Endothelial cell of hepatic sinusoid (primary cell): ENCODE data around the gene ABCA10.
"Not testable (repeated sequence)": the region's sequence is repeated elsewhere in the genome, so short reads cannot be mapped to it uniquely, and the experiment has no call there.

Experiments
- in situ Hi-C: cut with HindIII; loops from 2 replicates; pipeline ENCODE4 v1.10.0; 2017; ENCODE audit warnings: low sequenced_read_pairs

ABCA10 gene

GRCh38 chr17:69231521-69231920 is 2.9 kb upstream of the ABCA10 start:
- in situ Hi-C loops = no loop called here

- in situ Hi-C loops = no loop called here
Observed at GRCh38 chr17:69230939-69231338, 2.3 kb upstream of the ABCA10 start.

DNA sequence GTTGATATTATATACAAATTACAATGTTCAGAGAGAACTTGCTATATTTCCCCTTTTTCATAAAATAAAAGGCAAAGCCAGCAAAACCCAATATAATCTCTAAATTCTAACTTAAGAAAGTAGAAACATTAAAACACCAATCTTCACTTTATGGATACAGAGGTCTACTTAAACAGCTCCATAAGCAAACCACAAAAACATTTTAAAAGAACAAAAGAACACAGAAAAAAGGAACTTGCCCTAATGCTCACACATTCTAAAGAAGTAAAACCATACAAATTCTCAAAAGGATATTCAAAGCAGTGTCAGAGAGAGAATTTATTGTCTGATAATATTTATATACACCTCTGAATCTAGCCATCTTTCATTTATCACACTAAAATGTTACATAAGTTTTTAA is 606 bp downstream of the ABCA10 start:
- in situ Hi-C loops = no loop called here

GRCh38 chr17:69227541-69227940 is 1.1 kb downstream of the ABCA10 start:
- in situ Hi-C loops = no loop called here

DNA sequence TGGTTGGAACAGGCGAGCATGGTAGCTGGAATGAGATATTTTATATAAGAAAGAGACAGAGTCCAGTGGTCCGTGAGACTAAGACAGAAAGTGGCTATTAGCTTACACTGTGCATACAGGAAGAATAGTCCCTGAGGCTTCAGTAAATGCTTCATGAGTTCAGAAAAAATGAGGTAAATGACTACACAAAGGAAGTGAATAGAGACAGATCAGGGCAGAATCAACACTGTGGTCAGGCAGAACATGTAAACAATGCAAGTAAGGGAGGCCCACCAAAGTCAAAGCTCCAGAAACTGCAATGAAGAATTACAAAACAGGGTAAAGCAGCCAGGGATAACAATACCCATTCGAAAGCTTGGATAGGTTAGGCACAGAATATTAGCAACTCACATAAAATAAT is 4.8 kb downstream of the ABCA10 start:
- in situ Hi-C loops = no loop called here

DNA sequence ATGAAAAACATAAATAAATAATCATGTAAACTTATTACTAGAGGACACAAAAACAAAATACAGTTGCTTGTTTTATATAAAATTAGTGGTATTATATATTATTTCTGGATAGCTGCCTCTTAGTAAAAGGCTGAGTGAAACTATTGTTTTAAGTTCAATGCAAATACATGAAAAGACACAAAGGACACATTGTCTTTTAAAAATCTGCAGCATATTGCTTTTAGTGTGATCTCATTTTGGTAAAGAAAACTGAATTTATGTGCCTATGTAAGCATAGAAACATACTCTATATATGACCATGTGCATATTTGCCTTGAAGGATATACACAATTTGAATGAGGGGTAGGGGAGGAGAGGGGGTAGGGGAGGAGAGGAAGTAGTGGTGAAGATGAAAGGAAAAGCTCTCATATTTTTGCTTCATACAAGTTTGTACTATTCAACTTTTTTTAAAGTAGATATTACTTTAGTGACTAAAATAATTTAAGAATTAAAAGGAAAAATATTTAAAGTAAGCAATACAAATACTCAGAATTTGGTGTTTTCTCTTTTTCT is 5.8 kb downstream of the ABCA10 start:
- in situ Hi-C loops = no loop called here

DNA sequence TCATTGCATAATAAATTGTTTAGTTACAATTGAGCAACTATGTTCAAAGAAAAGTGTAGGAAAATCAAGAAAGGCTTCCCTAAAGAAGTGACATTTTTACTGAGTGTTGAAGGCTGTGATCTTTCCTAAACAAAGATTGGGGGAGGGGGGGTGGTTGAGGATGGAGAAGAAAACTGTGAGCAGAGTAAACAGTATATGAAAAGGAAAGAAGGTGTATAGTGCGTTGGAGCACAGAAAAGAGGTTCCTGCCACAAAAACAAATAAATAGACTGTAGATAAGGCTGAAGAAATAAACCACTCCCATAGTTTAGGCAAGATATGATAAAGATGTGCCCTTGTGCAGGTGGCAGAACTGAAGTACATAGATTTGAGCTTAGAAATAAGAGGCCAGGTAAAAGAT is 8.5 kb downstream of the ABCA10 start:
- in situ Hi-C loops = no loop called here

DNA sequence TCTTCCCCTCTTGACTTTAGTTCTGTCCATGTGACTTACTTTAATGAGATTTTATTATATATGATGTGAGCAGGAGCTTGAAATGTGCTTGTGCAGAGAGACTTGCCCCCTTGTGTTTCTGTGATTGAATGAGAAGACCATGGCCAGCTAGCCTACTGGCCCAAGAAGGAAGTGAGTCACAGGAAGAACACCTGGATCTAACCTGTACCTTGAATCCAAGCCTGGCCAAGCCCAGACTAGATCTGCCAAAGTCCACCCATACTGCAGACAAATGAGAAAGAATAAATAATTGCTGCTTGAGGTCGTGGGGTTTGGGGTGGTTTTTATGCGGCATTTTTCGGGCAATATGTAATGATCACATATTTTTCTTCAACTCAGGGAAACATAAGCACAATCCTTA is 9.6 kb downstream of the ABCA10 start:
- in situ Hi-C loops = no loop called here

- in situ Hi-C loops = no loop called here
Observed at GRCh38 chr17:69213059-69213813, 15.4 kb downstream of the ABCA10 start.

- in situ Hi-C loops = no loop called here
Observed at GRCh38 chr17:69208640-69209039, 20.0 kb downstream of the ABCA10 start.

DNA sequence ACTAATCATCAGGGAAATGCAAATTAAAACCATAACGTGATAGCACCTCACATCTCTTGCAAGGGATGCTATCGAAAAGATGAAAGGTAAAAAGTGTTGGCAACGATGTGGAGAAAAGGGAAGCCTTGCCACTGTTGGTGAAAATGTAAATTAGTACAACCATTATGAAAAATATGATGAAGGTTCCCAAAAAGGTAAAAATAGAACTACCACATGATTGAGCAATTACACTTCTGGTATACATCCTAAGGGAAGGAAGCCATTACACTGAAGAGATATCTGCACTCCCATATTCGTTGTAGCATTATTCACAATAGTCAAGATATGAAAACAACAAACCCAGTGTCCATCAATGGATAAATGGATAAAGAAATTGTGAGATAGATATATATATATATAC is 21.5 kb downstream of the ABCA10 start:
- in situ Hi-C loops = no loop called here

- in situ Hi-C loops = no loop called here
Observed at GRCh38 chr17:69198238-69198637, 30.4 kb downstream of the ABCA10 start.

DNA sequence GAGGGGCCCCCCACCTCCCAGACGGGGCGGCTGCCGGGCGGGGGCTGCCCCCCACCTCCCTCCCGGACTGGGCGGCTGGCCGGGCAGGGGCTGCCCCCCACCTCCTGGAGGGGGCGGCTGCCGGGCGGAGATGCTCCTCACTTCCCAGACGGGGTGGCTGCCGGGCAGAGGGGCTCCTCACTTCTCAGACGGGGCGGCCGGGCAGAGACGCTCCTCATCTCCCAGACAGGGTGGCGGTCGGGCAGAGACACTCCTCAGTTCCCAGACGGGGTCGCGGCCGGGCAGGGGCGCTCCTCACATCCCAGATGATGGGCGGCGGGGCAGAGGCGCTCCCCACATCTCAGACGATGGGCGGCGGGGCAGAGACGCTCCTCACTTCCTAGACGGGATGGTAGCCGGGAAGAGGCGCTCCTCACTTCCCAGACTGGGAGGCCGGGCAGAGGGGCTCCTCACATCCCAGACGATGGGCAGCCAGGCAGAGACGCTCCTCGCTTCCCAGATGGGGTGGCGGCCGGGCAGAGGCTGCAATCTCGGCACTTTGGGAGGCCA is 32.4 kb downstream of the ABCA10 start:
- in situ Hi-C loops = not testable (repeated sequence)

DNA sequence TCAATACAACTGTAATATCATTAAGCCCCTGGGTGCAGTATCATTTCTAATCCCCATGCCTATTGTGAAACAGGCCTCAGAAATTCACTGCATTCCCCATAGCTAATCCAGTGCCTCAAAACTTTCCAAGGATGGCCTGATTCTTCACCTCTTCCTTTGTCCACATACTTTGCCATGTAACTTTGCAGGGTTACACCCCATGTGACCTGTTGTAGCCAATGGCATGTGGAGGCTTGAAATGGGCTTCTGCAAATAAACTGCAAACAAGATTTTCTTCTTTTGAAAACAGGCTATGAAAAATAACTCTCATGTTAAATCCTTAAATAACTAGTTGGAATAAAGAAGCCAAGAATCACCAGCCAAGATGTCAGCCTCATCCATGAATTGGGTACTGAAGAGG is 35.9 kb downstream of the ABCA10 start:
- in situ Hi-C loops = no loop called here

DNA sequence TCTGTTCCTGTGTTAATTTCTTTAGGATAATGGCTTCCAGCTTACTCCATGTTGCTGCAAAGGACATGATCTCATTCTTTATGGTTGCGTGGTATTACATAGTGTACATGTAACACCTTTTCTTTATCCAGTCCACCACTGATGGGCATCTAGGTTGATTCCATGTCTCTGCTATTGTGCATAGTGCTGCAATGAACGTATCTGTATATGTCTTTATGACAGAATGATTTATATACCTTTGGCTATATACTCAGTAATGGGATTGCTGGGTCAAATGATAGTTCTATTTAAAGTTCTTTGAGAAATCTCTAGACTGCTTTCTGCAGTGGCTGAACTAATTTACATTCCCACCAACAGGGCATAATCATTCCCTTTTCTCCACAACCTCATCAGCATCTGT is 39.8 kb downstream of the ABCA10 start:
- in situ Hi-C loops = no loop called here

GRCh38 chr17:69188064-69188463 is 40.6 kb downstream of the ABCA10 start:
- in situ Hi-C loops = no loop called here

- in situ Hi-C loops = no loop called here
Observed at GRCh38 chr17:69187294-69187693, 41.3 kb downstream of the ABCA10 start.

DNA sequence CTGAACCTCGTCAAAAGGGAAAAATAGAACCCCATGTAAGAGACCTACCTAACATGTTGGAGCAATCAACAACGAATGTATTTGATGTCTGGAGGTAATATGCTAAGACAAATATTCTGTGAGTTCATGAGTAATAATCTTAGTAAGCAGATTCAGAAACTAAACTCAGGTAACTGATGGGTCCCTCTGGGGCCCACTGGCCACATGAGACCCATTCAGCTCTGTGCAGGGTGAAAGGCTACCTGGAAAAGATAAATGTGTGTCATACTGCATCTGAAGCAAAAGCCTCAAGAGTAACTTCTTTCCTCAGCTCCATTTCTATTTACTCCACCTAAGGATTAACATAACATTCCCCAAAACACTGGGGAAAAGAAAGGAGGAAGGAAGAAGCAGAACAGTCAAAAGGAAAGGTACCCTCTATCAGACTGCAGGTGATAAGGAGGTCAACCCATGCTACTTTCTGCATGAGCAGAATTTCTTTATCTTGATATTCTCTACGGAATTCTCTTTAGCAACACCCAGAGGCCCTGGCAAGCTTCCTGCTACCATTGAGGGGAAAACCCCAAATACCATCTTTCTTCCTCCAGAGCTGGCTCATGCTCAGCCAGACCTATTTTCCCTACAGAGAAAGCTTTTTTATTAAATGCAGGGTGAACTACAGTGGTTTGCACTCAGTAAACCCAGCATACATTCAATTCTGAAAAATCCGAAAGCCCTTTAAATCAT is 49.2 kb downstream of the ABCA10 start:
- in situ Hi-C loops = no loop called here

GRCh38 chr17:69176457-69176795 is 52.2 kb downstream of the ABCA10 start:
- in situ Hi-C loops = no loop called here

GRCh38 chr17:69175625-69176456 is 52.8 kb downstream of the ABCA10 start:
- in situ Hi-C loops = no loop called here

DNA sequence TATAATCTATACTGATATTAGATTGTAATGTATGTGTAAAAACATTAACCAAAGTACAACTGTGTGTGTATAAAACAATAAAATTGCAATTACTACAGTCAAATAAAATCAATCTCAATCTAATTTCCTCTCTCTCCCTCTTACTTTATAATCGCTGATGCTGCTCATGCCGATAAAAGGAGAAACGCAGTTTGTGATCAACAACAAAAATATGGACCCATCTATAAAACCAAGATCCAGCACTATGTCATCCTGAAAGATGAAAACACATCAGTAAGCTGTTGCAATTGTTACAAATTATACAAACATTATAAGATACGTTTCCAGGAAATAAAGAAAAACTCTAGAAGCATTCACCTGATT is 53.4 kb downstream of the ABCA10 start:
- in situ Hi-C loops = no loop called here
